Kidney epithelial cell (primary cell): Measurements from ENCODE around the gene DCDC2B. TPM values are rescaled to one million over a fixed set of nuclear protein-coding genes. Genes with fewer than 3 reads are reported as not detected.

Experiments used
- DNase-seq: peaks from one replicate; pipeline ENCODE4 v3.0.0-alpha.2; 2010; ENCODE audit warnings: low read depth
- H3K27me3 ChIP-seq: 2 replicates; pipeline ENCODE4 v1.6.0; 2011; ENCODE audit warnings: low read length; ENCODE audit not compliant: control insufficient read depth, insufficient read depth
- H3K36me3 ChIP-seq: 2 replicates; pipeline ENCODE4 v1.5.1; 2011; ENCODE audit warnings: low read length; ENCODE audit not compliant: control insufficient read depth, insufficient read depth
- H3K4me3 ChIP-seq: 2 replicates; pipeline ENCODE4 v1.5.1; 2011; ENCODE audit warnings: low read depth, mild to moderate bottlenecking, control low read depth, low read length
- CTCF ChIP-seq: IDR thresholded peaks from 2 replicates; pipeline ENCODE4 v1.5.1; 2011; ENCODE audit warnings: mild to moderate bottlenecking, moderate library complexity, low read length, control low read depth, inconsistent platforms; ENCODE audit not compliant: insufficient read depth, poor library complexity, severe bottlenecking
- total RNA-seq: library from RNA; depleted of rRNA; stranded (reverse); fragments of >200 nt; gene quantifications from 2 replicates; pipeline ENCODE4 v1.2.3, GENCODE V29; 2015

DCDC2B gene
- total RNA-seq, 1 donor from 2014 or later: not detected

- Histone ChIP-seq H3K36me3 (peaks cover 1% of the 10 kb centered on the region), H3K4me3 (no peak overlapping the region), H3K27me3 (no peaks in the 10 kb centered on the region)
- no peak for DNase-seq
- TF ChIP-seq CTCF: no peak
Measured at GRCh38 chr1:32181563-32181962, 27.3 kb upstream of the DCDC2B start.

- Histone ChIP-seq H3K4me3 (no peak overlapping the region), H3K36me3 (peaks cover 2% of the 10 kb centered on the region), H3K27me3 (no peaks in the 10 kb centered on the region)
- DNase-seq: no peak
- no peak for TF ChIP-seq CTCF
Measured at GRCh38 chr1:32182060-32182459, 26.8 kb upstream of the DCDC2B start.

DNA sequence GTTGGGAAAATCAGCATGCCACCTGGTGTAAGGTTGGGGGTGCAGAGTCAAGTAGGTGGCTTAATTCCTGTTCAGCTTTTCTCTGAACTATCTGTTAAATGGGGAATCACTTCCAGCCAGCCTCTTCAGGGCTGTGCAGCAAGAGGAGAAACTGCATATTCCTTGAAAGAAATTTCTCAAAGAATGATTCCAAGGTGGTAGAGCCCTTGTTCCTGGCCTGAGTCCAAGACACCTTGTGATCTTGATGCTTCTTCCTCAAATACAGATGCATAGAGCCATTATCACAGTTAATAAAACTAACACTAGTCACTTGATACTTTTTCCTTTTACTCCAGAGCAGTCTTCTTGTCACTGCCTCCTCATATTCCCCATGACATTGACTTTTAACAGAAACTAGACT lies 24.2 kb upstream of the DCDC2B start:
- no peak for TF ChIP-seq CTCF
- DNase-seq: no peak
- H3K27me3 ChIP-seq: no peaks in the 10 kb centered on the region
- no peak overlapping the region for H3K4me3 ChIP-seq
- peaks cover 6% of the 10 kb centered on the region for H3K36me3 ChIP-seq

GRCh38 chr1:32186077-32186476 lies 22.8 kb upstream of the DCDC2B start:
- Histone ChIP-seq H3K27me3 (no peaks in the 10 kb centered on the region), H3K4me3 (no peak overlapping the region), H3K36me3 (peaks cover 10% of the 10 kb centered on the region)
- TF ChIP-seq CTCF: no peak
- DNase-seq: no peak

- TF ChIP-seq CTCF: no peak
- no peaks in the 10 kb centered on the region for H3K27me3 ChIP-seq
- H3K36me3 ChIP-seq: peaks cover 11% of the 10 kb centered on the region
- H3K4me3 ChIP-seq: no peak overlapping the region
- DNase-seq: no peak
Measured at GRCh38 chr1:32186491-32186890, 22.4 kb upstream of the DCDC2B start.

DNA sequence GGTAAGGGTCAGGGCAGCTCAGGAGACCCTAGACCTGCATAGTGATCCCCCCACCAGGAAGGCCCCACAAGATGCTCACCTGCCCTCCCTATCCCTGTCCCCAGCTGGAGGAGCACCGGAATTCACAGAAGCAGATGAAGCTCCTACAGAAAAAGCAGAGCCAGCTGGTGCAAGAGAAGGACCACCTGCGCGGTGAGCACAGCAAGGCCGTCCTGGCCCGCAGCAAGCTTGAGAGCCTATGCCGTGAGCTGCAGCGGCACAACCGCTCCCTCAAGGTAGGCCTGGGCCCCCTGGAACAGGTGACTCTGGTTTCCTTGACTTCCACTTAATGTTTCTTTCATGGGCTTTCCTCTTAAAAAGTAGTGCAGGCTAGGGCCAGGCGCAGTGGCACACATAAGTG lies 21.0 kb upstream of the DCDC2B start:
- DNase-seq: no peak
- Histone ChIP-seq H3K4me3 (no peak overlapping the region), H3K27me3 (no peaks in the 10 kb centered on the region), H3K36me3 (peaks cover 14% of the 10 kb centered on the region)
- no peak for TF ChIP-seq CTCF
